GM23338 (cell line): ENCODE data around the gene FMN1. TPM values are rescaled to one million over a fixed set of nuclear protein-coding genes. Genes with fewer than 3 reads are reported as not detected.

Experiments
- ATAC-seq: fragments of 200-7000 bp; cut with Tn5 transposase; 3 replicates; pipeline ENCODE4 v1.9.1; 2020
- DNase-seq: peaks from one replicate; pipeline ENCODE4 v3.0.0-alpha.2; 2015; ENCODE audit warnings: low spot score
- H2AFZ ChIP-seq: fragments of 200-600 bp; sonication (generic); 2 replicates; pipeline ENCODE4 v1.8.0; 2016; ENCODE audit warnings: antibody characterized with exemption, mild to moderate bottlenecking, moderate library complexity
- H3F3A ChIP-seq: fragments of 200-600 bp; sonication (generic); replicated peaks from 2 replicates; pipeline ENCODE4 v1.8.0; 2017; ENCODE audit warnings: antibody characterized with exemption, mixed run types, low read depth
- H3K27ac ChIP-seq: fragments of 200-600 bp; sonication (generic); 2 replicates; pipeline ENCODE4 v1.6.1; 2016; ENCODE audit warnings: low read depth
- H3K27me3 ChIP-seq: fragments of 200-600 bp; sonication (generic); 2 replicates; pipeline ENCODE4 v1.8.0; 2016; ENCODE audit warnings: mild to moderate bottlenecking, mixed run types, moderate library complexity; ENCODE audit not compliant: insufficient read depth
- H3K36me3 ChIP-seq: fragments of 200-600 bp; sonication (generic); 2 replicates; pipeline ENCODE4 v1.8.0; 2016; ENCODE audit warnings: mild to moderate bottlenecking; ENCODE audit not compliant: insufficient read depth
- H3K4me1 ChIP-seq: fragments of 200-600 bp; sonication (generic); 2 replicates; pipeline ENCODE4 v1.8.0; 2016; ENCODE audit warnings: mild to moderate bottlenecking, moderate library complexity; ENCODE audit not compliant: insufficient read depth
- H3K4me2 ChIP-seq: fragments of 200-600 bp; sonication (generic); 2 replicates; pipeline ENCODE4 v1.7.1; 2017; ENCODE audit warnings: mixed run types
- H3K4me3 ChIP-seq: fragments of 200-600 bp; sonication (generic); 2 replicates; pipeline ENCODE4 v1.6.1; 2016; ENCODE audit warnings: mixed run types
- H3K79me2 ChIP-seq: fragments of 200-600 bp; sonication (generic); replicated peaks from 2 replicates; pipeline ENCODE4 v1.8.0; 2017; ENCODE audit warnings: mild to moderate bottlenecking; ENCODE audit not compliant: insufficient read depth
- H3K9me2 ChIP-seq: fragments of 200-600 bp; sonication (generic); 2 replicates; pipeline ENCODE4 v1.8.0; 2017; ENCODE audit not compliant: insufficient read depth
- H4K20me1 ChIP-seq: fragments of 200-600 bp; sonication (generic); replicated peaks from 2 replicates; pipeline ENCODE4 v1.8.0; 2017; ENCODE audit warnings: mild to moderate bottlenecking; ENCODE audit not compliant: insufficient read depth
- H3K27ac Mint-ChIP-seq: 2 replicates; pipeline ENCODE4 v1.8.0; 2020; ENCODE audit warnings: inconsistent platforms, mild to moderate bottlenecking, moderate library complexity, mixed read lengths
- H3K27me3 Mint-ChIP-seq: 3 replicates; pipeline ENCODE4 v1.8.0; 2022; ENCODE audit warnings: low read depth, mild to moderate bottlenecking, moderate library complexity, mixed read lengths, inconsistent platforms; ENCODE audit not compliant: insufficient read depth, poor library complexity
- H3K36me3 Mint-ChIP-seq: 3 replicates; pipeline ENCODE4 v1.8.0; 2021; ENCODE audit warnings: low read depth, mild to moderate bottlenecking, inconsistent platforms, moderate library complexity, mixed read lengths
- H3K4me1 Mint-ChIP-seq: 3 replicates; pipeline ENCODE4 v1.8.0; 2020; ENCODE audit warnings: mild to moderate bottlenecking, inconsistent platforms, mixed read lengths
- H3K4me3 Mint-ChIP-seq: 3 replicates; pipeline ENCODE4 v1.8.0; 2021; ENCODE audit warnings: moderate library complexity, mild to moderate bottlenecking, inconsistent platforms, mixed read lengths
- H3K9me3 Mint-ChIP-seq: 3 replicates; pipeline ENCODE4 v1.8.0; 2020; ENCODE audit warnings: moderate library complexity, mild to moderate bottlenecking, inconsistent platforms, mixed read lengths
- CREB1 ChIP-seq: fragments of 250-450 bp; sonication (Bioruptor Pico); IDR thresholded peaks from 2 replicates; pipeline ENCODE4 v1.5.0; 2020; ENCODE audit warnings: low read depth, mild to moderate bottlenecking, moderate library complexity
- CTCF ChIP-seq, 2 experiments: fragments of 200-600 bp in 1 of 2; sonication (generic) in 1 of 2; conservative IDR thresholded peaks; 2 replicates each; pipeline versions ENCODE4 v1.5.1 to v1.6.1; 2016 to 2017; ENCODE audit warnings: antibody characterized with exemption in 2 of 2, low read depth in 2 of 2, mild to moderate bottlenecking in 2 of 2, moderate library complexity in 1 of 2
- ETS1 ChIP-seq: IDR thresholded peaks from 2 replicates; pipeline ENCODE4 v1.6.1; 2016; ENCODE audit warnings: antibody characterized with exemption
- EZH2 ChIP-seq: fragments of 200-600 bp; sonication (generic); IDR thresholded peaks from one replicate; pipeline ENCODE4 v1.8.0; 2017; ENCODE audit warnings: antibody characterized with exemption, mild to moderate bottlenecking, low read depth; ENCODE audit not compliant: unreplicated experiment
- EZH2phosphoT487 ChIP-seq: fragments of 200-600 bp; sonication (generic); IDR thresholded peaks from one replicate; pipeline ENCODE4 v1.8.1; 2018; ENCODE audit warnings: antibody characterized with exemption; ENCODE audit not compliant: unreplicated experiment
- JUNB ChIP-seq: IDR thresholded peaks from one replicate; pipeline ENCODE4 v1.6.1; 2016; ENCODE audit warnings: antibody characterized with exemption; ENCODE audit not compliant: unreplicated experiment
- NANOG ChIP-seq: IDR thresholded peaks from 2 replicates; pipeline ENCODE4 v1.6.1; 2016; ENCODE audit warnings: antibody characterized with exemption, borderline replicate concordance
- REST ChIP-seq: IDR thresholded peaks from one replicate; pipeline ENCODE4 v1.6.1; 2018; ENCODE audit warnings: antibody characterized with exemption; ENCODE audit not compliant: unreplicated experiment
- ZNF331 ChIP-seq: fragments of 250-450 bp; sonication (Bioruptor Pico); IDR thresholded peaks from 2 replicates; pipeline ENCODE4 v1.5.0; 2020; ENCODE audit warnings: low read depth, mild to moderate bottlenecking, moderate library complexity
- ZNF462 ChIP-seq: fragments of 250-450 bp; sonication (Bioruptor Pico); IDR thresholded peaks from 2 replicates; pipeline ENCODE4 v1.5.0; 2020; ENCODE audit warnings: mild to moderate bottlenecking, moderate library complexity
- polyA plus RNA-seq: library from polyadenylated mRNA; unstranded; fragments of >200 nt; fragmentation: Nextera tagmentation; extraction: Ambion mirVana; gene quantifications from 2 replicates; pipeline ENCODE4 v1.2.1, GENCODE V29; 2016
- total RNA-seq: library from RNA; depleted of rRNA; stranded (reverse); fragments of >200 nt; shearing (Covaris generic); gene quantifications from 2 replicates; pipeline ENCODE4 v1.2.3, GENCODE V29; 2014

The FMN1 gene
- total and polyA plus RNA-seq, 2 experiments from 2014 or later, result 1.2 to 1.6 TPM

GRCh38 chr15:32817577-32817976, 376.9 kb downstream of the FMN1 start (continued):
- TF ChIP-seq EZH2, result no peak
- TF ChIP-seq EZH2phosphoT487, result no peak
- no peak for TF ChIP-seq CTCF (conservative IDR thresholded peaks at IDR 0.05; ENCODE audit: low read depth in 2 of 2)
- no peak for TF ChIP-seq ETS1
- TF ChIP-seq CREB1, result no peak

GRCh38 chr15:32807331-32807730, 387.2 kb downstream of the FMN1 start:
- H3K79me2 ChIP-seq, result no peaks in the 10 kb centered on the region
- H3K27ac Mint-ChIP-seq, result no peak overlapping the region
- H3K27me3 Mint-ChIP-seq, result no peaks in the 10 kb centered on the region
- no peaks in the 10 kb centered on the region for H3K36me3 ChIP-seq
- no peaks in the 10 kb centered on the region for H3K4me1 ChIP-seq
- ATAC-seq (no peak), DNase-seq (no peak)
- H3K4me3 Mint-ChIP-seq, result no peak overlapping the region
- no peak overlapping the region for H3K27ac ChIP-seq
- 0 out of 2 replicates have a peak overlapping the region, but pooled peaks have one; percentile 14 for H2AFZ ChIP-seq
- no peak overlapping the region for H3K4me3 ChIP-seq
- no peaks in the 10 kb centered on the region for H3F3A ChIP-seq
- H4K20me1 ChIP-seq, result no peaks in the 10 kb centered on the region
- no peaks in the 10 kb centered on the region; the same call in 2 of the 3 replicates for H3K9me3 Mint-ChIP-seq
- H3K9me2 ChIP-seq, result no peaks in the 10 kb centered on the region
- H3K36me3 Mint-ChIP-seq, result no peaks in the 10 kb centered on the region
- no peak overlapping the region for H3K4me2 ChIP-seq
- no peaks in the 10 kb centered on the region for H3K4me1 Mint-ChIP-seq
- H3K27me3 ChIP-seq, result no peaks in the 10 kb centered on the region
- TF ChIP-seq ZNF331 (no peak), ETS1 (no peak), CREB1 (no peak), JUNB (no peak), NANOG (no peak), REST (no peak), ZNF462 (CRISPR knock-in tag) (no peak)
